Cerebellar cortex (tissue), 1 donor: ENCODE results near the gene ABCC12.
A peak's percentile ranks its signal among the peaks of the same experiment; 100 is the strongest.

ENCODE experiments used
- DNase-seq: peaks from one replicate; pipeline ENCODE4 v3.0.0-alpha.2; 2015; ENCODE audit warnings: low spot score

The ABCC12 gene

GRCh38 chr16:48132696-48133095 lies 23.1 kb downstream of the ABCC12 start:
- no peak for DNase-seq

- DNase-seq: no peak
Observed at GRCh38 chr16:48131201-48131935, 24.4 kb downstream of the ABCC12 start.

- no peak for DNase-seq
Observed at GRCh38 chr16:48129926-48130325, 25.9 kb downstream of the ABCC12 start.

- no peak for DNase-seq
Observed at GRCh38 chr16:48128769-48129168, 27.0 kb downstream of the ABCC12 start.

- DNase-seq: no peak
Observed at GRCh38 chr16:48126801-48127644, 28.8 kb downstream of the ABCC12 start.

- DNase-seq: no peak
Observed at GRCh38 chr16:48125888-48126287, 29.9 kb downstream of the ABCC12 start.

- DNase-seq: no peak
Observed at GRCh38 chr16:48124266-48124665, 31.5 kb downstream of the ABCC12 start.

GRCh38 chr16:48123104-48123788 lies 32.5 kb downstream of the ABCC12 start:
- no peak for DNase-seq

GRCh38 chr16:48121276-48121675 lies 34.5 kb downstream of the ABCC12 start:
- DNase-seq: peak; percentile 72

GRCh38 chr16:48118841-48119240 lies 37.0 kb downstream of the ABCC12 start:
- DNase-seq: no peak

GRCh38 chr16:48117217-48118105 lies 38.3 kb downstream of the ABCC12 start:
- peak; percentile 54 for DNase-seq

GRCh38 chr16:48115299-48115698 lies 40.5 kb downstream of the ABCC12 start:
- DNase-seq: no peak

- no peak for DNase-seq
Observed at GRCh38 chr16:48114410-48114809, 41.4 kb downstream of the ABCC12 start.

- no peak for DNase-seq
Observed at GRCh38 chr16:48113471-48113870, 42.3 kb downstream of the ABCC12 start.

GRCh38 chr16:48113001-48113400 lies 42.8 kb downstream of the ABCC12 start:
- DNase-seq: no peak

GRCh38 chr16:48112600-48112999 lies 43.2 kb downstream of the ABCC12 start:
- no peak for DNase-seq

GRCh38 chr16:48110982-48111381 lies 44.8 kb downstream of the ABCC12 start:
- DNase-seq: no peak

- DNase-seq: no peak
Observed at GRCh38 chr16:48110000-48110399, 45.8 kb downstream of the ABCC12 start.

GRCh38 chr16:48109475-48109874 lies 46.3 kb downstream of the ABCC12 start:
- no peak for DNase-seq

GRCh38 chr16:48106446-48106845 lies 49.3 kb downstream of the ABCC12 start:
- DNase-seq: peak; percentile 37
